GM19099 (cell line): ENCODE data around the gene CCZ1.
"Not testable (repeated sequence)": the region's sequence is repeated elsewhere in the genome, so short reads cannot be mapped to it uniquely, and the experiment has no call there.

ENCODE experiments used
- POLR2A ChIP-seq: IDR thresholded peaks from 3 replicates; pipeline ENCODE4 v1.6.1; 2011; ENCODE audit warnings: low read depth; ENCODE audit not compliant: insufficient read length; ENCODE audit errors: extremely low read depth

Gene CCZ1

DNA sequence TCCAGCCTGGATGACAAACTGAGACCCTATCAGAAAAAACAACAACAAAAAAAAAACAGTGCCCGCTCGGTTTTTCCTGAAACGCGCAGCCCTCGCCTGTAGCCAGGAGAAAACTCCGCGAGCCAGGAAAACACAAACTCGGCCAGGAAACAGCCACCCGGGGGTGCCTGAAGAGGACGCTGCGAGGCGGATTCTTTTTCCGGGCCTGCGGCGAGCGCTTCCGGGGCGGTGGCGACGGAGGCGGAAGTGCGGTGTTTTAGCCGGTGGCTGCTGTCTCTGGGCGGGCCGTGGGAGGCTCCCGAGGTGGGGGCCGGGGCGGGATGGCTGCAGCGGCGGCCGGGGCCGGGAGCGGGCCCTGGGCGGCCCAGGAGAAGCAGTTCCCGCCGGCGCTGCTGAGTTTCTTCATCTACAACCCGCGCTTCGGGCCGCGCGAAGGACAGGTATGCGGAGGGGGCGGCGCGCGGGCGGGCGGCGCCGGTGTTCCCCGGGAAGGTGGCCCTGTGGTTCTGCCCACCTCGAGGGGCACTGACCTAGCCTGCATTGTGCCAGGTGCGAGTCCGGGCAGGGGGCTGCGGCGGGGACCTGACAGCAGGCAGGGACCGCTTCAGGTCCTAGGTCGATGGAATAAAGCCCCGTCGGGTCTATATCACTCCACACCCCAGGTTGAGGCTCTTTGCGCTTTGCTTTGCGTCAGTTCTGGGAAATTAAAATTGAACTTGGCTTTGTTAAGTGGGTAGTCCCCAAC, at the start of gene CCZ1:
Gene CCZ1, plus strand, starts transcription at position 254 of the 745 bp plus-strand sequence. Its CDS starts 67 bp downstream, at position 321.
- TF ChIP-seq POLR2A: peak; percentile 38

- no peak for TF ChIP-seq POLR2A
Observed at GRCh38 chr7:5850944-5851343, 47.6 kb upstream of the CCZ1 start.

- TF ChIP-seq POLR2A: no peak
Observed at GRCh38 chr7:5854738-5855137, 43.8 kb upstream of the CCZ1 start.

- TF ChIP-seq POLR2A: no peak
Observed at GRCh38 chr7:5867060-5867459, 31.5 kb upstream of the CCZ1 start.

- no peak for TF ChIP-seq POLR2A
Observed at GRCh38 chr7:5869691-5870090, 28.8 kb upstream of the CCZ1 start.

DNA sequence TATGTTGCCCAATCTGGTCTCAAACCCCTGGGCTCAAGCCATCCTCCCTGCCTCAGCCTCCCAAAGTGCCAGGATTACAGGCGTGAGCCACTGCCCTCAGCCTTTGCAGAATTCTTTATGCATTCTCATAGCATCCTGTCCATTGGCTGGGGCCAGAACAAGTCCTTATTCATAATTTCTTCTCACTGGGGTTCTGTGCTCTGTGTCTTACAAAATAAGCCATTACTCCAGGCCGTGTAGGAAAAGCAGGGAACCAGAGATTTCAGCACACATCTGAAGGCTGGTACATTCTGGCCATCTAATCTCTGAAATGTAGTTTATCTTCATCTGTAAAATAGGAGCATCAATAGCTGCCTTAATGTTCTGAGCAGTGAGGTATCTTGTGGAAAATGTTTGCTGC, 28.2 kb upstream of the CCZ1 start:
- TF ChIP-seq POLR2A: no peak

GRCh38 chr7:5872326-5872725, 26.2 kb upstream of the CCZ1 start:
- no peak for TF ChIP-seq POLR2A

DNA sequence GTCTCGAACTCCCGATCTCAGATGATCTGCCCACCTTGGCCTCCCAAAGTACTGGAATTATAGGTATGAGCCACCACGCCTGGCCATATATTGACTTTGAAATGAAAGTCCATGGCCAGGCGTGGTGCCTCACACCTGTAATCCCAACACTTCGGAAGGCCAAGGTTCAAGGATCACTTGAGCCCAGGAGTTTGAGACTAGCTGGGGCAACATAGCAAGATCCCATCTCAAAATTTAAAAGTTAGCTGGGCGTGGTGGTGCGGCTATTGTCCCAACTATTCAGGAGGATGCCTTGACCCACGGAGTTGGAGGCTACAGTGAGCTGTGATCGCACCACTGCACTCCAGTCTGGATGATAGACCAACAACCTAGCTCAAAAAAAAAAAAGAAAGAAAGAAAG, 6.0 kb upstream of the CCZ1 start:
- no peak for TF ChIP-seq POLR2A

DNA sequence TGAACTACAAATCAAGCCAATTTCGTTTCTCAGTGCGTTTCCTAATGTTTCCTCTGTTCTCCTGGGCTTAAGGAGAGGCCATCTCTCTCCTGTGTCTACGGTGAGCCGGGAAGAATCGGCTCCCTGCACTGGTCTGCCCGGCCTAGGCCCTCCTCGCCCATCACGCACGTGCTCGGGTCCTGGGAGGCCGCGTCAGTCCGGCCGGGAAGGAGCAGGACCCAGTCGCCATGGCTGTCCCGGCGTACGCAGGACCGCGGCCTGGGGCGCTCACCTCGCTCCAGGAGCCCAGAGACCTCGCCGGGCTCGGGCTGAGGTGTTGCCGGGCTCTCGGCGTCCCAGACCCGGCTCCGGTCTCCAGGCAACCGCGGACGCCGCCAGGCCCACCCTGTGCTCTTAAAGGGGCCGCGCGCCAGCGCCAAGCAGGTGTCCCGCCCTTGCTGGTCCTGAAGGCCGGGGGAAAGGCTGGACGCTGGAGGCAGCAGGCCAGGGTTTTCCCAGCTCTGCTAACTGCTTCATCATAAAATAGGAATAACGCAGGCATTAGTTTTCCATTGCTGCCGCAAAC, 71.9 kb downstream of the CCZ1 start, which contains the start of gene RSPH10B:
Gene RSPH10B, minus strand, starts transcription at position 343 of the 565 bp plus-strand sequence. CDS start 3,573 bp downstream, outside the sequence.
- TF ChIP-seq POLR2A: not testable (repeated sequence)
